Mucosa of rectum (tissue), 2 donors: ENCODE results near the gene ADM2.

Source experiments
- H3K27ac ChIP-seq, 2 donors: one replicate each; pipeline ENCODE4 v1.7.0; 2013; ENCODE audit warnings: inconsistent platforms in 2 of 2, low read depth in 2 of 2, low read length in 2 of 2
- H3K27me3 ChIP-seq, 2 donors: one replicate each; pipeline ENCODE4 v1.7.0; 2013; ENCODE audit warnings: low read length in 2 of 2; ENCODE audit not compliant: control insufficient read depth in 2 of 2, insufficient read depth in 2 of 2
- H3K36me3 ChIP-seq, 2 donors: one replicate each; pipeline ENCODE4 v1.7.0; 2013; ENCODE audit warnings: low read length in 2 of 2; ENCODE audit not compliant: control insufficient read depth in 2 of 2, insufficient read depth in 2 of 2
- H3K4me1 ChIP-seq, 2 donors: one replicate each; pipeline ENCODE4 v1.7.0; 2013; ENCODE audit warnings: low read length in 2 of 2, mild to moderate bottlenecking in 1 of 2; ENCODE audit not compliant: control insufficient read depth in 2 of 2, insufficient read depth in 2 of 2
- H3K4me3 ChIP-seq, 2 donors: one replicate each; pipeline ENCODE4 v1.7.0; 2013; ENCODE audit warnings: low read length in 2 of 2
- H3K9ac ChIP-seq, 2 donors: one replicate each; pipeline ENCODE4 v1.7.0; 2013; ENCODE audit warnings: low read length in 2 of 2, low read depth in 1 of 2, mild to moderate bottlenecking in 1 of 2
- H3K9me3 ChIP-seq, 2 donors: one replicate each; pipeline ENCODE4 v1.7.0; 2013; ENCODE audit warnings: low read length in 2 of 2; ENCODE audit not compliant: control insufficient read depth in 2 of 2
- donor health status: healthy.
- donor health status: Normal muscosa, but diverticular disease.

ADM2 gene

DNA sequence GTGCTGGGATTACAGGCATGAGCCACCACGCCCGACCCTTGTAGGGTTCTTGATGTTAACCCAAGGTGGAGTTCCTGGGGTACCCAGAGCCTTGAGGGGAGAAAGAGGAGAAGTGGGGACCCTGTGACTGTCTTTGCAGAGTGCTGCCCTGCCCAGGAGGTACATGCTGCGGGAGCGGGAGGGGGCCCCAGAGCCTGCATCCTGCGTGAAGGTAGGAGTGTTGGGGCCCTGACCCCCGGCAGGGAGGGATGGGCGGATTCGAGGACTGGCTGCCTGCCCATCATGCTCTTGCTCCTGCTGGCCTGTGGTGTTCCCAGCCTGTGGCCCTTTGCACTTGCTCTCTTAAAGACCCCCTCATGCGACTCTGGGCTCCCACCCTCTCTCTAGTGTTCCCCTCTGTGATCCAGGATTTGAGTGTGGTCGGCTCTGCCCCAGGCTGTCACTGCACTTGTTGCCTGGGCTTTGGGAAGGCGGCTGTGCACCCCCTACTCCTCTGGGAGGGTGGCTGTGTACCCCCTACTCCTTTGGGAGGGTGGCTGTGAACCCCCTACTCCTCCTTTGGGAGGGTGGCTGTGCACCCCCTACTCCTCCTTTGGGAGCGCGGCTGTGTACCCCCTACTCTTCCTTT, 39.6 kb downstream of the ADM2 start:
- Histone ChIP-seq H3K36me3 (peaks cover 52 to 56% of the 10 kb centered on the region in 2 donors), H3K9me3 (no peaks in the 10 kb centered on the region), H3K9ac (no peak overlapping the region), H3K27me3 (no peaks in the 10 kb centered on the region), H3K4me3 (no peak overlapping the region), H3K27ac (no peak overlapping the region), H3K4me1 (peaks cover 17 to 21% of the 10 kb centered on the region in 2 donors)

DNA sequence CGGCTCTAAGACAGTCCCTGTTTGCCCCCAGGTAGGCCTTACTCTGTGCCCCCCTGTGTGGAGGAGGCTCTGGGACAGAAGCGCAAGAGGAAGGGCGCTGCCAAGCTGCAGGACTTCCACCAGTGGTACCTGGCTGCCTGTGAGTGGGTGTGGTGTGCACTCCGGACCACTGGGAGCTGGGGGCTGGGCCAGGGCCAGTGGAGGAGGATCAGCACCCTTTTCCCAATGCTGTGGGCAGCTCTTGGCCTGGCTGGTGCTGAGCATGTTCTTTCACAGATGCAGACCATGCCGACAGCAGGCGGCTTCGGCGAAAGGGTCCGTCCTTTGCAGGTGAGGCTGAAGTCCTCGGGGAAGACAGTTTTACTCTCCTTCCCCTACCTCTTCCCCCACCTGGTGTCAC, 40.4 kb downstream of the ADM2 start:
- no peak overlapping the region for H3K4me3 ChIP-seq
- peaks cover 23 to 24% of the 10 kb centered on the region in 2 donors for H3K4me1 ChIP-seq
- no peak overlapping the region for H3K27ac ChIP-seq
- no peak overlapping the region for H3K9ac ChIP-seq
- H3K36me3 ChIP-seq: peaks cover 46 to 52% of the 10 kb centered on the region in 2 donors
- H3K27me3 ChIP-seq: no peaks in the 10 kb centered on the region
- H3K9me3 ChIP-seq: no peaks in the 10 kb centered on the region

GRCh38 chr22:50522208-50522805, 41.0 kb downstream of the ADM2 start:
- peaks cover 42 to 48% of the 10 kb centered on the region in 2 donors for H3K36me3 ChIP-seq
- H3K9ac ChIP-seq: no peak overlapping the region
- H3K4me3 ChIP-seq: no peak overlapping the region
- no peak overlapping the region for H3K27ac ChIP-seq
- H3K4me1 ChIP-seq: peaks cover 26 to 30% of the 10 kb centered on the region in 2 donors
- no peaks in the 10 kb centered on the region for H3K9me3 ChIP-seq
- H3K27me3 ChIP-seq: no peaks in the 10 kb centered on the region

DNA sequence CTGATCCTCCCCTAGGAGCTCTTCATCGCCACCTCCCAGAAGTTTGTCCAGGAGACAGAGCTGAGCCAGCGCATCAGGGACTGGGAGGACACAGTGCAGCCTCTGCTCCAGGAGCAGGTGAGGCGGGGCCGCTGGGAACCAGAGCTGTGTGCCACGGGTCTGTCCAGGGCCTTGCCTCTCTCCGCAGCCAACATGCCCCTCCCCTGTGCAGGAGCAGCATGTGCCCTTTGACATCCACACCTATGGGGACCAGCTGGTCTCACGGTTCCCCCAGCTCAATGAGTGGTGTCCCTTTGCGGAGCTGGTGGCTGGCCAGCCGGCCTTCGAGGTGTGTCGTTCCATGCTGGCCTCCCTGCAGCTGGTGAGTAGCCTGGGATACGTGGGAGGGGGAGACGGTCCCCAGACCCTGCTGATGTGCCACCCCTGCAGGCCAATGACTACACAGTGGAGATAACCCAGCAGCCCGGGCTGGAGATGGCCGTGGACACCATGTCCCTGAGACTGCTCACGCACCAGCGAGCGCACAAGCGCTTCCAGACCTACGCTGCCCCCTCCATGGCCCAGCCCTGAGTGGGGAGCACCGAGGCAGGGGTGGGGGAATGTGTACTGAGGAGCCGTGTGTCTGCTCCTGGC, 41.6 kb downstream of the ADM2 start:
- Histone ChIP-seq H3K36me3 (peaks cover 36 to 45% of the 10 kb centered on the region in 2 donors), H3K4me3 (no peak overlapping the region), H3K9ac (no peak overlapping the region), H3K9me3 (no peaks in the 10 kb centered on the region), H3K27me3 (no peaks in the 10 kb centered on the region), H3K4me1 (peaks cover 28 to 31% of the 10 kb centered on the region in 2 donors), H3K27ac (no peak overlapping the region)

DNA sequence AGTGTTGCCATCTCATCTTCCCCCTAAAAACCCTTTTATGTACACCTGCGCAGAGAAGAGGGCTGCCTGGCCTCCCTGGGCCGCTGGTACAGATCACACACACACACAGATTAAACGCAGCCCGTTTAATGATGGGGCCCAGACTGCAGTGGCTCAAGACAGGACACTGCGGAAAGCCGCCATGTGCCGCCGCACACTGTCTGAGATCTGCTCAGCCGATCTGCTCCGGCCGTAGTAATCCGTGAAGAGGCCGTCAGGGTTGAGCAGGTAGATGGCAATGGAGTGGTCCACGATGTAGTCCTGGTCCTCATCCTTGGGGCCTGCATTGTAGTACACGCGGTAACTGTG, 42.1 kb downstream of the ADM2 start:
- Histone ChIP-seq H3K27me3 (no peaks in the 10 kb centered on the region), H3K27ac (no peak overlapping the region), H3K9ac (no peak overlapping the region), H3K36me3 (peaks cover 32 to 43% of the 10 kb centered on the region in 2 donors), H3K4me1 (peaks cover 28 to 31% of the 10 kb centered on the region in 2 donors), H3K4me3 (peak overlapping the region; percentile 22 to 81), H3K9me3 (no peaks in the 10 kb centered on the region)

DNA sequence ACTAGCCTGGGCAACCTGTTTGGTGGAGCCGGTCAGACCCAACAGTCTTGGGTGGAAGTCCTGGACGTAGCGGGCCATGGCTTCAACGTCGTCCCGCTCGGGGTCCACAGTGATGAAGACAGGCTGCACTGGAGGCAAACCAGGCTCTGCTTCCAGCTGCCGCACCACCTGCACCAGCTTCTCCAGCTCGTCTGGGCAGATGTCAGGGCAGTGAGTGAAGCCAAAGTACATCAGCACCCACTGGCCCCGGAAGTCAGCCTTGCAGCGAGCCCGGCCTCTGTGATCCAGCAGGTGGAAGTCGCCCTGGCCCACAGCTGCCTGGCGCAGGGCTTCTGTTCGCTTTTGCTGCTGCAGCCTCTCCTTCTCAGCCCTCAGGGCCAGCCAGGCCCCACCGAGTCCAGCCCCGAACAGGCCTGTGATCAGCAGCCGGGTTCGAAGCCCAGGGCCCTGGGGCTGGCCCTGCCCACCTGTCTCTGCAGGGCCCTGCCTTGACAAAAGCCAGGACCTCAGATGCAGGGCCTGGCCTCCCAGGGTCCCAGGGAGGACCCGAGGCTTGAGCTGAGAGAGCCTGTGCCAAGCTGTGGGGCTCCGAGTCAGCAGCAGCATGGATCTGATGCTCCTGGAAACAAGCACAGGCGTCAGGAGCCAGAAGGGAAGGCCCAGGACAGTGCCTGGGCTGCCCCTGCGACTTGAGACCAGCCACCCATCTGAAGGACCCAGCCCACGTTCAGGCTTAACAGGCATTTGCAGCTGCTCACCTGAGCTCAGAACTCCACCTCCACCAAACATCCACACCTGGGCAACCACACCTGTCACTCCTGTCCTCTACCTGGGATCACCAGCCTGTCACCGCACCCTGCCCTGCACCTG, 42.7 kb downstream of the ADM2 start:
- H3K9ac ChIP-seq: peak overlapping the region; percentile 38 to 80
- peak overlapping the region; percentile 92 to 97 for H3K27ac ChIP-seq
- H3K36me3 ChIP-seq: peaks cover 32 to 37% of the 10 kb centered on the region in 2 donors
- H3K27me3 ChIP-seq: no peaks in the 10 kb centered on the region
- H3K4me3 ChIP-seq: peak overlapping the region; percentile 78 to 81
- H3K9me3 ChIP-seq: no peaks in the 10 kb centered on the region
- peaks cover 28 to 31% of the 10 kb centered on the region in 2 donors for H3K4me1 ChIP-seq

- Histone ChIP-seq H3K36me3 (peaks cover 28 to 31% of the 10 kb centered on the region in 2 donors), H3K4me1 (peaks cover 32 to 34% of the 10 kb centered on the region in 2 donors)
Observed at GRCh38 chr22:50524676-50525103, 43.3 kb downstream of the ADM2 start.

GRCh38 chr22:50525104-50525857, 43.9 kb downstream of the ADM2 start, which contains the start of gene SCO2:
SCO2 (minus strand) TSS chr22:50525598; CDS start chr22:50524411, 1,187 bp downstream.
- peak within 1 kb of the TSS; percentile 75 to 80 for H3K9ac ChIP-seq
- H3K27me3 ChIP-seq: no peaks in the 10 kb centered on the region
- H3K36me3 ChIP-seq: peaks cover 28 to 31% of the 10 kb centered on the region in 2 donors
- no peaks in the 10 kb centered on the region for H3K9me3 ChIP-seq
- peak within 1 kb of the TSS; percentile 92 to 97 for H3K27ac ChIP-seq
- peaks cover 35 to 36% of the 10 kb centered on the region in 2 donors for H3K4me1 ChIP-seq
- H3K4me3 ChIP-seq: peak within 1 kb of the TSS; percentile 78 to 81

More at GRCh38 chr22:50524676-50525103, 43.3 kb downstream of the ADM2 start:
- peak overlapping the region; percentile 75 to 80 for H3K9ac ChIP-seq
- no peaks in the 10 kb centered on the region for H3K9me3 ChIP-seq
- H3K27ac ChIP-seq: peak overlapping the region; percentile 92 to 97
- peak overlapping the region; percentile 78 to 81 for H3K4me3 ChIP-seq
- no peaks in the 10 kb centered on the region for H3K27me3 ChIP-seq

GRCh38 chr22:50525858-50526107, 44.4 kb downstream of the ADM2 start:
- H3K36me3 ChIP-seq: peaks cover 28 to 30% of the 10 kb centered on the region in 2 donors
- peaks cover 37 to 40% of the 10 kb centered on the region in 2 donors for H3K4me1 ChIP-seq
- peak overlapping the region; percentile 75 to 80 for H3K9ac ChIP-seq
- H3K27ac ChIP-seq: peak overlapping the region; percentile 92 to 97
- H3K4me3 ChIP-seq: peak overlapping the region; percentile 78 to 81
- no peaks in the 10 kb centered on the region for H3K9me3 ChIP-seq
- no peaks in the 10 kb centered on the region for H3K27me3 ChIP-seq
